ENCODE measurements around the gene BUD13.

DNA sequence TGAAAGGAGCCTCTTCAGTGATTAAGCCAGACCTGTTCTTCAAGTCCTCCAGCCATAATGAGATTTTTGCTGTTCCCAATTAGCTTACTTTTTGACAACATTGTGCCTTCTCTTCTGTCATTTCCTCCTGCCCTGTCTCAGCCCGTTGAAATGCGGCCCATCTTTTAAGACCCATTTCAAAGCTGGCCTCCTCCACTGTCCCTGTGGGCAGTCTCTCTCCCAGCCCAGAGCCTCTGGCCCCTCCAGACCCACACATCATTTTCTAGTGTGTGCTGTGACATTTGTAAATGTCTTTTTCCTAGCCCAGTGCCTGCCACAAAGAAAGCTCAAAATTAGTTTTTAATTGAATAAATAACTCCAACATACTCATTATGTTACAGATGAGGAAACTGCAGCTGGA is 70.9 kb downstream of the BUD13 start:
- TF ChIP-seq CTCF (IDR thresholded peaks at IDR 0.05) = no peak
- TF ChIP-seq POLR2A (IDR thresholded peaks at IDR 0.05) = no peak

Measured in Peyer's patch (tissue), 4 donors.